Measurements from ENCODE around the gene CSE1L.
"Not testable (repeated sequence)": the region's sequence is repeated elsewhere in the genome, so short reads cannot be mapped to it uniquely, and the experiment has no call there.

Gene CSE1L

GRCh38 chr20:49024220-49024619, 21.9 kb upstream of the CSE1L start (continued):
- TF ChIP-seq ZNF223 (tag by site-specific recombination; IDR thresholded peaks at IDR 0.05) (no peak), YY2 (tag by site-specific recombination; IDR thresholded peaks at IDR 0.05) (no peak), ZNF48 (tag by site-specific recombination; IDR thresholded peaks at IDR 0.05) (no peak), MYNN (tag by site-specific recombination; IDR thresholded peaks at IDR 0.05; ENCODE audit: borderline replicate concordance) (no peak), ZSCAN4 (tag by site-specific recombination; IDR thresholded peaks at IDR 0.05) (no peak), ZNF248 (tag by site-specific recombination; IDR thresholded peaks at IDR 0.05) (no peak), GLI4 (tag by site-specific recombination; IDR thresholded peaks at IDR 0.05) (no peak)

- H3K36me3 ChIP-seq (ENCODE audit: control insufficient read depth in 2 of 2, insufficient read depth in 1 of 2, low read length in 2 of 2), result peaks cover 18 to 63% of the 10 kb centered on the region in 2 experiments; a peak in 2 of 3 replicates
- not testable (repeated sequence) for H3K27ac ChIP-seq (ENCODE audit: extremely low read depth, low read depth, low read length); H3K4me3 ChIP-seq (ENCODE audit: low read depth, low read length); H3K9me3 ChIP-seq (ENCODE audit: control insufficient read depth, insufficient read depth, low read depth, low read length); H3K4me1 ChIP-seq (ENCODE audit: control insufficient read depth, insufficient read depth, low read length)
- POLR2A ChIA-PET, result interaction anchor here (0.6 to 0.9 kb wide), 2 partner anchors 18 to 48 kb away, joined by 3 to 13 read pairs; partner anchors contain the start of gene CSE1L
- CTCF ChIA-PET, result interaction anchor here (0.7 to 2.1 kb wide), 3 partner anchors 9 to 52 kb away, joined by 3 to 7 read pairs (median 4); no protein-coding TSS in a partner anchor
These were observed 17.9 kb upstream of the CSE1L start for GRCh38 chr20:49028177-49028576.

DNA sequence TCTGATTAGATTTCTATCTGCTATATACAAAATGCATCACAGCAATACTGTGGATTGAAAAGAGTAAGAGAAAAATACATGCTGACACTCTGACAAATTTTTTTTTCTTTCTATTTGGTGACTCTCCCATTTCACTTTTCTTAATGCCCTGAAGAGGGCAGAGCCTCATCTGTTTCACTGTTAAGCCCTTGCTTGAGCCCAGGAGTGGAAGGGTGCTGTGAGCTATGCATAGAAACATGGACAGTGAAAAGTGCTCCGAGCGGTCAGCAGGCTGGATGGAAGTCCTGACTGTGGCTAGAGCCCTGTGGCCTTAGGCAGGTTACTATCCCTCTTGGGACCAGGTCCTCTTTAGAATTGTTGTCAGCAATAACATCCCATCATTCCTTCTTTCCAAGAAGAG, 17.4 kb upstream of the CSE1L start:
- no peak overlapping the region for H3K27ac ChIP-seq (ENCODE audit: extremely low read depth, low read depth, low read length)
- no peaks in the 10 kb centered on the region for H3K9me3 ChIP-seq (ENCODE audit: control insufficient read depth, insufficient read depth, low read depth, low read length)
- CTCF ChIA-PET, result interaction anchor here (0.7 to 2.1 kb wide), 4 partner anchors 9 to 40 kb away, joined by 3 to 7 read pairs (median 4); no protein-coding TSS in a partner anchor
- no peaks in the 10 kb centered on the region; the same call in 1 of the 2 replicates for H3K4me1 ChIP-seq (ENCODE audit: control insufficient read depth, insufficient read depth, low read length)
- peaks cover 17 to 67% of the 10 kb centered on the region in 2 experiments; a peak in 2 of 3 replicates for H3K36me3 ChIP-seq (ENCODE audit: control insufficient read depth in 2 of 2, insufficient read depth in 1 of 2, low read length in 2 of 2)
- TF ChIP-seq ZNF654 (tag by site-specific recombination; IDR thresholded peaks at IDR 0.05; ENCODE audit: low read depth), result peak; percentile 40
- TF ChIP-seq ZFP69B (tag by site-specific recombination; IDR thresholded peaks at IDR 0.05), result no peak
- TF ChIP-seq MYNN (tag by site-specific recombination; IDR thresholded peaks at IDR 0.05; ENCODE audit: borderline replicate concordance), result no peak
- TF ChIP-seq ZNF292 (tag by site-specific recombination; IDR thresholded peaks at IDR 0.05; ENCODE audit: borderline replicate concordance, low read depth), result no peak
- POLR2A ChIA-PET, result interaction anchor here (0.5 to 0.9 kb wide), 3 partner anchors 18 to 47 kb away, joined by 3 to 13 read pairs (median 3); partner anchors contain the start of gene CSE1L
- H3K4me3 ChIP-seq (ENCODE audit: low read depth, low read length), result no peak overlapping the region

- H3K36me3 ChIP-seq (ENCODE audit: control insufficient read depth in 2 of 2, insufficient read depth in 1 of 2, low read length in 2 of 2), result peaks cover 17 to 68% of the 10 kb centered on the region in 2 experiments; a peak in 2 of 3 replicates
- POLR2A ChIA-PET, result interaction anchor here (0.5 to 0.7 kb wide), 2 partner anchors 18 to 19 kb away, joined by 3 read pairs; no protein-coding TSS in a partner anchor
- no peak overlapping the region for H3K27ac ChIP-seq (ENCODE audit: extremely low read depth, low read depth, low read length)
- no peak overlapping the region for H3K4me3 ChIP-seq (ENCODE audit: low read depth, low read length)
- CTCF ChIA-PET, result interaction anchor here (0.7 to 2.1 kb wide), 4 partner anchors 8 to 40 kb away, joined by 3 to 7 read pairs (median 4); no protein-coding TSS in a partner anchor
- TF ChIP-seq ZNF16 (tag by site-specific recombination; IDR thresholded peaks at IDR 0.05; ENCODE audit: low read depth) (no peak), ZSCAN4 (tag by site-specific recombination; IDR thresholded peaks at IDR 0.05) (no peak)
- H3K4me1 ChIP-seq (ENCODE audit: control insufficient read depth, insufficient read depth, low read length), result no peaks in the 10 kb centered on the region; the same call in 1 of the 2 replicates
- no peaks in the 10 kb centered on the region for H3K9me3 ChIP-seq (ENCODE audit: control insufficient read depth, insufficient read depth, low read depth, low read length)
These were observed 16.9 kb upstream of the CSE1L start for GRCh38 chr20:49029203-49029602.

DNA sequence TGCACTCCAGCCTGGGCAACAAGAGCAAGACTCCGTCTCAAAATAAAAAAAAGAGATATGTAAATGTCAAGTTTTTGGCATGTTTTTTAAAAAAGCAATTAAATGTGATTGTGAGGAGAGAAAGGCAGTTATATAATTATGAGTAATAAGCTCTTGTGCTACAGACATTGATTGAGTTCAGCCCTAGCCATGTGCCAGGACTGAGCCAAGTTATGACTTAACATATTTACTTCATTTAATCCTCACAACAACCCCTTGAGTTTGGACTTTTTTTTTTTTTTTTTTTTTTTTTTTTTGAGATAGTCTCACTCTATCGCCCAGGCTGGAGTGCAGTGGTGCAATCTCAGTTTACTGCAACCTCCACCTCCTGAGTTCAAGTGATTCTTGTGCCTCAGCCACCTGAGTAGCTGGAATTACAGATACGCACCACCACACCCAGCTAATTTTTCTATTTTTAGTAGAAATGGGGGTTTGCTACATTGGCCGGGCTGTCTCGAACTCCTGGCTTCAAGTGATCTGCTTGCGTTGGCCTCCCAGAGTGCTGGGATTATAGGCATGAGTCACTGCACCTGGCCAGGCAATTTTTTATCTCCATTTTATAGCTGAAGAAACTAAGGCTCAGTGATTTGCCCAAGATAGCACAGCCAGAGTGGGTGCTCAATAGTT, 15.0 kb upstream of the CSE1L start:
- ChIA-PET CTCF (interaction anchor here (0.8 kb wide), 1 partner anchor 11 kb away, joined by 4 read pairs; no protein-coding TSS in a partner anchor), POLR2A (interaction anchor here (0.7 kb wide), 1 partner anchor 41 kb away, joined by 3 read pairs; no protein-coding TSS in a partner anchor)
- Histone ChIP-seq H3K4me1 (ENCODE audit: control insufficient read depth, insufficient read depth, low read length) (no peaks in the 10 kb centered on the region; the same call in 1 of the 2 replicates), H3K27ac (ENCODE audit: extremely low read depth, low read depth, low read length) (no peak overlapping the region), H3K36me3 (ENCODE audit: control insufficient read depth in 2 of 2, insufficient read depth in 1 of 2, low read length in 2 of 2) (peaks cover 11 to 66% of the 10 kb centered on the region in 2 experiments; a peak in 2 of 3 replicates), H3K9me3 (ENCODE audit: control insufficient read depth, insufficient read depth, low read depth, low read length) (no peaks in the 10 kb centered on the region), H3K4me3 (ENCODE audit: low read depth, low read length) (no peak overlapping the region)
- TF ChIP-seq ZNF366 (tag by site-specific recombination; conservative IDR thresholded peaks at IDR 0.05) (no peak), ZNF510 (tag by site-specific recombination; IDR thresholded peaks at IDR 0.05; ENCODE audit: insufficient replicate concordance) (no peak), ZNF362 (tag by site-specific recombination; IDR thresholded peaks at IDR 0.05) (0 out of 2 replicates have a peak, but pooled peaks have one; percentile 25), GLIS1 (tag by site-specific recombination; IDR thresholded peaks at IDR 0.05) (peak; percentile 75), ZNF600 (tag by site-specific recombination; IDR thresholded peaks at IDR 0.05) (peak; percentile 39; the same call in 1 of the 2 replicates)

All from HEK293 (cell line).